HK-2 (cell line): ENCODE data around the gene CTNND1.
"Not testable (repeated sequence)": the region's sequence is repeated elsewhere in the genome, so short reads cannot be mapped to it uniquely, and the experiment has no call there.

Source experiments
- DNase-seq: peaks from one replicate; pipeline ENCODE4 v3.0.0-alpha.2; 2018; ENCODE audit not compliant: unreplicated experiment

Gene CTNND1

GRCh38 chr11:57761301-57762234 lies at the start of gene CTNND1:
Gene CTNND1, plus strand, starts transcription at chr11:57761802. Its CDS starts 29,677 bp downstream, at chr11:57791479.
- peak; percentile 78 for DNase-seq

DNA sequence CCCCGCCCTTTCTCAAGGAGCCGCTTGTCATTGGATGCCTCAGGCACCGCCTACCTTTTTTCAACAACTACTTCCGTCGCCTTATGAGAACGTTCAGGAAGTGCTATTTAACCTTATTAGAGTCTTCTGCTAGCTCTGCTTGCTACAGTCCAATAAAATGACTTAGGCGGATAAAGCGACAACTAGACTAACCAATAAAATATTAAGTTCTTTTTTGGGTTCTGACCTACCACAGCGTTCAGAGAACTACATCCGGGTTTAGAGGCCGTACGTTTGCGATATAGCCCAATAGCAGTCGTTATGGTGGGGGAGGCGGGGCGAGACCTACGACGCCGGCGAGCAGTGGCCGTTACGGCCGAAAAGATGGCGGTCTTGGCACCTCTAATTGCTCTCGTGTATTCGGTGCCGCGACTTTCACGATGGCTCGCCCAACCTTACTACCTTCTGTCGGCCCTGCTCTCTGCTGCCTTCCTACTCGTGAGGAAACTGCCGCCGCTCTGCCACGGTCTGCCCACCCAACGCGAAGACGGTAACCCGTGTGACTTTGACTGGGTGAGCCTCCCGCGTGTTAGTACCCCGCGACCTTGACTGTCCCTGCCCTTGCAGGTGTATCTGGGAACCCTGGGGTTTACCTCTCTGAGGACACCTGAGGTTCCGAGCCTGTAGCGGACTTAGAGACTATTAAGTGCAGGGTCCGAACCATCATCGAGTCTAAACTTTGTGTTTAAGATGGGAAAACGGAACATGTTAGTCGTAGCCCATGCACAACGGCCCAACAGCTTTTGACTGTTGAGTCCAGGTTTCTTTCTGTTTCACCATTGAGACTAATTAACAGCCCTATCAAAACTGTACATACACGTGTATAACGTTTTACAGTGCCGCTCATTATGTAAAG lies 49.1 kb upstream of the CTNND1 start, which contains the start of gene TMX2:
TMX2 (plus strand) TSS at position 338 of the 895 bp plus-strand sequence; CDS start at position 364, 26 bp downstream.
- peak; percentile 81 for DNase-seq

- DNase-seq, result no peak
These were observed 47.8 kb upstream of the CTNND1 start for GRCh38 chr11:57713835-57714234.

GRCh38 chr11:57716726-57717125 lies 44.9 kb upstream of the CTNND1 start:
- DNase-seq, result not testable (repeated sequence)

DNA sequence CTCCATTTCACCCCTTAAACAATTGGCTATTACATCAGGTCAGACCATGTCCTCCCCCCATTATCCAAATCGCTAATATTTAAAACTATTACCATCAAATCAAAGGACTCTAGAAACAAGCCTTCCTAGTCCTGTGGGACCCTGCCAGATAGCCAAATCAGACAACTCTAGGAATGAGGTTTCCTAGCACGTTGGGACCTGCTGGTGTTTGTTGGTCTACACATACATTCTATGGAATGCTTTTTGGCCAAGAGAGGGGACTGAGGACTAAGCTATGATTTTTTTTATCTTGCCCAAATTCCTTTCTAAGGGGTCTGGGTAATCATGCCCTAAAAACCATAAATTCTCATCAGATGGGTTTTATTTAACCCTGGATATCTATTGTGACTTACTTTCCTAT lies 34.4 kb upstream of the CTNND1 start:
- no peak for DNase-seq

- DNase-seq, result no peak
These were observed 32.8 kb upstream of the CTNND1 start for GRCh38 chr11:57728829-57729228.

- DNase-seq, result no peak
These were observed 32.1 kb upstream of the CTNND1 start for GRCh38 chr11:57729479-57729878.

- DNase-seq, result no peak
These were observed 28.9 kb upstream of the CTNND1 start for GRCh38 chr11:57732661-57733060.

DNA sequence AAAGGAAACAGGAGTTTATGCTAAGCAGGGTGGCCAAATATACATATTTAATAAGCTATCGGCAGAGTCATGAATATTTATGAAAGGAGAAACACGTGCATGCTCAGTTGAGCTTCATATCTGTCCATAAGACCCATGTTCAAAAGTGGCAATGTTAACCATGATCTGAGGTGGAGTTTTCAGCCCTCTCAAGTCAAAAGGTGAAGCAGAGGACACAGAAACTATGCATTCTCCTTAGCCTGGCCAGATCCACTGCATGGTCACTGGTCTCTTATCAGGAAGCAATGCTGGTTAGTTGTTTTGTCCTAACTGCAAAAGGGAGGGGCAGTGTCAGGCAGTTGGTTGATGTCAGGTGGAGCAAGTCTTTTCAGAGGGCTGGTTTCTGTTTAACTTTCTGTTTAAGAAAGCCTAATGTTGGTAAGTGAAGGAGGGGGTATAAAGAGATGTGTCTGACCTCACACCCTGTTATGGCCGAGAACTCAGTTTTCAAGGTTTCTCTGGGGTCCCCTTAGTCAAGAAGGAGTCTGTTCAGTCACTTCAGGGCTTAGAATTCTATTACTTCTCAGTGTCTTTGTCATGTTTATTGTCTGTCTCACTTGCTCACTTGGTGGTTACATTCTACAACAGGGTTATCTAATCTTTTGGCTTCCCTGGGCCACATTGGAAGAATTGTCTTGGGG lies 25.8 kb upstream of the CTNND1 start:
- no peak for DNase-seq

GRCh38 chr11:57741132-57742086 lies 20.2 kb upstream of the CTNND1 start, which contains the start of gene SELENOH:
Gene SELENOH, plus strand, starts transcription at chr11:57741491. Its CDS starts 105 bp downstream, at chr11:57741596.
- DNase-seq, result peak; percentile 93

DNA sequence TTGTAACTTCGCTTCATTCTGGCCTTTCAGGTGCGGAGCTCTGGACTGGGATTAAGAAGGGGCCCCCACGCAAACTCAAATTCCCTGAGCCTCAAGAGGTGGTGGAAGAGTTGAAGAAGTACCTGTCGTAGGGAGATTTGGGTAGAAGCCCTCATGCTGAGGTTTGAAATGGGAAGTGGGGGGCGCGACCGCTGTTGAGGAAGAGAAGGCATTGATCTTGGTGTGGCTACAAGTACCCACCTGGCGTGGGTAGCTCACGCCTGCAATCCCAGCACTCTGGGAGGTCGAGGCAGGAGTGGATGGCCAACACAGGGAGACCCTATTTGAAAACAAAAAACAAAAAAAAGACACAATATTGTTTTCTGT lies 19.5 kb upstream of the CTNND1 start:
- DNase-seq, result no peak

DNA sequence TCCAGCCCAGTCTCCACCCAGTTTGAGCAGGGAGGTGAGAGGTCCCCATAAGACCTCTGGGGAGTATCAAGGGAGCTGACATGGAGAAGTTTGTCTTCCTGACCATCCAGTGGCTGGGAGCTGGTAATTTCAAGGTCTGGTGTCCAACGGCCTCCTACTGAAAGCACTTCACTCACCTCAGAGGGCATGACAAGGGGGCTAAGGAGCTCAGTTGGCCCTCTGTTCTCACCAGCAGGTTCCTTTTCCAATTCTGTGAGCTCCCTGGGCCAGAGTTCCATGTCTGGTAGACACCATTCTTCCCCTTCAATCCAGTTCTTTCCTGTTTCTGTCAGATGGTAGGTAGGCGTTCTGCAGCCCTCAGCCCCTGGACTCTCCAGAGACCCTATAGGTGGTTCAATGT lies 17.2 kb upstream of the CTNND1 start:
- DNase-seq, result no peak

GRCh38 chr11:57745206-57745605 lies 16.4 kb upstream of the CTNND1 start:
- no peak for DNase-seq

GRCh38 chr11:57746920-57747319 lies 14.7 kb upstream of the CTNND1 start:
- no peak for DNase-seq

DNA sequence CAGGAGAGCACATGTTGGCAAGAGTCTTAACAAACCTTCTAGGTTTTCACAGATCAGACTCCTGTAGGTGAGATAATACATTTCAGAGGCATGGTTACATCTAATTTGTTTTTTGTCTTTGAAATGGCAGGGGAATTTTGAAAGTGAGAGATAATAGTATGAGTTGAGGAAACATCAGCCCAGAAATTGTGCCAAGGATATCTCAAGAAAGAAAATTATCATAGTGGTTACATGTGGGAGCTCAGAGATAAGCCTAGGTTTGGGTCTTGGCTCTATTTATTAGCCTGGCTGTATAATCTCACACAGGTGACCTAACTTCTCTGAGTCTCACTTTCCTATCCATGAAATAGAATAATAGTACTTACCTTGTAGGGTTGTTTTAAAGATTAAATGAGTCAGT lies 10.4 kb upstream of the CTNND1 start:
- DNase-seq, result no peak

DNA sequence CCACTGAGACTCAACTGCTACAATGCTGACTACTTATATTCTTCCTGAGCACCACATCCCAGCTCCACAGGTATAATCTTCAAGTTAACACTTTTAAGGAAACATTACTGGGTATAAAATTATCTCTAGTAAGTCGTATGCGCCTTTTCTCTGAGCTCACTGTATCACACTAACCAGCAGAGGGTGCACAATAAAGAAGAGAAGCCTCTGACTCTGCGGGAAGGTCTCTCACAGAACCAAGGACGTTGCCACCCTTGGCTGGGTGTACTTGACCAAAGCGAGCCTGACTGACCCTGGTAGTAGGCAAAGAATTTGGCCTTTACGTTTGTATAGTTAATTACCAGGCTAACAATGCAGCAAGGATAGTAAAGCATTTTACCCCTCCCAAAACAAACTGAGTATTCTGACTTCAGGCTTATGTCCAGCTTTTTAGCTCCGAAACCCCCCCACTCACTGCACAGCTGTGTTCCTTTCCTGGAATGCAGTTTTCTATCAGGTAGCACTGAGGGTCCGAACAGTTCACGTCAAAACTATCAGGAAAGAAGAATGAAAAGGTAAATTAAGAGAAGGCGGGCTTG lies 9.8 kb upstream of the CTNND1 start, which contains the start of gene BTBD18:
BTBD18 (minus strand) TSS at position 144 of the 578 bp plus-strand sequence. CDS start 631 bp downstream, outside the sequence.
- no peak for DNase-seq

DNA sequence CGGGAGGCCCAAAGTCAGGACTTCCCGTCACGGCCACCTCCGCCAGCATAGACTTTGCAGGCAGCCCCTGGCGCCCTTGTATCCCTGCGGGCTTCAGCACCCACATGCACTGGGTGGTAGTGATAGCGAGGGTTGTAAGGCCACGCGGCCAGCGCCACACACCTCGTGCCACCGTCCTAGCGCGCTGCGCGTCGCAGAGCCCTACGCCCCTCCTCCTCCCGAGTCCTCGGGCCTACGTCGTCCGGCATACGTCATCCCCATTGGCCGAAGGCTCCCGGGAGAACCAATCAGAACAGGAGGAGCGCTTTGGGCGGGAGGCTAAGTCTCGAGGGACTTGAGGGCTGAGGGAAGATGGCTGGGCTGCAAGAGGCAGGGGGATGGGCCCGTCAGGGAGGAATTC lies 8.6 kb upstream of the CTNND1 start:
- DNase-seq, result no peak

DNA sequence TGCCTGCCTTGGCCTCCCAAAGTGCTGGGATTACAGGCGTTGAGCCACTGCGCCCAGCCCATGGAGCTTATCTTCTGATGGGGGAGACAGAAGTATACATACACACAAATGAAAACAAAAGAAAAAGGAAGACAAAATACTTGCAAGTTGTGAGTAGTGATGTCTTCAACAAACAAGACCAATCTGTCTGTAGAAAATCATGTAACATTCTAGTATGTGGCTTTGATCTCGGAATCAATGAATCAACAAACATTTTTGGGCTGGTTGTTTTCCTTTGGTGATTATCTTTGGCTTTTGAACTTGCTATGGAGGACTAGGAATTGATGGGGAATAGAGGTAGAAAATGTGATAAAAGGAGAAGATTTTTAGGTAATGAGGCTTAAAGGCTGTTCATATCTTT lies 3.4 kb upstream of the CTNND1 start:
- no peak for DNase-seq

DNA sequence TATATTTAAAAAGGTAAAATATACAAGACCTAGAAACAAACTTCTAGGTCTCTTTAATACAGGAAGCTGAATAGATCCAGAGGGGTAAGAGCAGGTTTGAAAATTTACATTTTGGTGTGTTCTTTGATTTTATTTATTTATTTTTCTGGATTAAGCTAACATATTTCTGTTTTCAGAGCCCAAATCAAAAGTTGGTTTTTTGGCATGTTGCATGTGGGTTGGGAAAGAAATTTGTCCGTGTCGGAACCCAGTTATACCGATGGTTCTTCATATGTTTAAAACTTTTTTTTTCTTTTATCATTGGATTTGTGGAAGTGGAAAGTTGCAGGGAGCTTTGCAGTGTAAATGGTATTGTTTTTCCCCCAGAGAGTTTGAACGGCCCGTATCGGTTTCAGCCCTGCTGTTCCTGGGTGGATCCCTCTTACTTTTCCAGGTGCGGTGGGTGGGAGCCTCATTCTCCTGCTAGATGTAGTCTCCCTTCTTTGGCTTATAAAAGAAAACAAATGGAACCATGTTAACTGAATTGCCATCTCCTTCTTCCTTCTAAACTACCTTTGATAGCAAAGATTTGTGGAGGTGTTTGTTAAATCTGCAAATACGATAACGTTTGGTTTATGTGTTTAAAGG lies 746 bp downstream of the CTNND1 start:
- no peak for DNase-seq

DNA sequence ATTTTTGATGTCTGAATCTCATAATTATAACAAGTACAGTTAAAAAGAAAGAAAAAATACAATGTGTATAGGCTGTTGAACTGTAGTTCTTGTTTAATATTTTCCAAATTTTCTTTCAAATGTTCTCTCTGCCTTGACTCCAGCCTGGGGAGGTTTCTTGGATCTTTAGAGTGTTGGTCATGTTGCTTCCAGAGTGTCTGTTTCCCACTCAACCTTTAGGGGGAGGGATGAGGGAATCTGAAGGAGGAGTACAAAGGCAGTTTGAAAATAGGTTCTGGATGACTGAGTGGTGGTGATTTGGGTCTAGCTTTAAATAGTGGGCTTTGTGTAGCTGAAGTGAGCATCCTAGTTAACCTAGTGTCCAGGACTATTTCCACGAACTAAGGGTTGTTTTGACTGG lies 2.0 kb downstream of the CTNND1 start:
- DNase-seq, result no peak
